ENCODE results near the gene B4GALNT4. TPM values are rescaled to one million over a fixed set of nuclear protein-coding genes. Genes with fewer than 3 reads are reported as not detected.
"Not testable (repeated sequence)": the region's sequence is repeated elsewhere in the genome, so short reads cannot be mapped to it uniquely, and the experiment has no call there.

The B4GALNT4 gene
- total RNA-seq, 2 donors from 2014 or later = 0.52 to 1.8 TPM

DNA sequence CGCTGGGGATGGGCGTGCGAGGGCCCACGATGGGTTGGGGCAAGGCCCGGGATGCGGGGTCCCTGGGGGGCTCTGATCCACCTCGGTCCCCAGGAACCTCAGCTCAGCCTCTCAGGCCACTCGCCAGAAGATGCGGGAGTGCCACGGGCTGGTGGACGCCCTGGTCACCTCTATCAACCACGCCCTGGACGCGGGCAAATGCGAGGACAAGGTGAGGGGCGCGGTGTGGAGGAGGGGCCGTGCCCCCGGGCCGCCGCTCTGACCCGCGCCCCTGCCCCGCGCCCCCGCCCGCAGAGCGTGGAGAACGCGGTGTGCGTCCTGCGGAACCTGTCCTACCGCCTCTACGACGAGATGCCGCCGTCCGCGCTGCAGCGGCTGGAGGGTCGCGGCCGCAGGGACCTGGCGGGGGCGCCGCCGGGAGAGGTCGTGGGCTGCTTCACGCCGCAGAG lies 31.0 kb downstream of the B4GALNT4 start:
- intact Hi-C loops (cut with DNase I) = no loop called here

DNA sequence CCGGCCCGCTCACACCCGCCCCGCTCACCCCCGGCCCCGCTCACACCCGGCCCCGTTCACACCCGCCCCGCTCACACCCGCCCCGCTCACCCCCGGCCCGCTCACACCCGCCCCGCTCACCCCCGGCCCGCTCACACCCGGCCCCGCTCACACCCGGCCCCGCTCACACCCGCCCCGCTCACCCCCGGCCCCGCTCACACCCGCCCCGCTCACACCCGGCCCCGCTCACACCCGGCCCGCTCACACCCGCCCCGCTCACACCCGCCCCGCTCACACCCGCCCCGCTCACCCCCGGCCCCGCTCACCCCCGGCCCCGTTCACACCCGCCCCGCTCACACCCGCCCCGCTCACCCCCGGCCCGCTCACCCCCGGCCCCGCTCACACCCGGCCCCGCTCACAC lies 31.9 kb downstream of the B4GALNT4 start:
- intact Hi-C loops (cut with DNase I); DNase-seq (ENCODE audit: low spot score): not testable (repeated sequence)

More for the DNA sequence above, 31.0 kb downstream of the B4GALNT4 start:
- no peak for DNase-seq (ENCODE audit: low spot score)

DNA sequence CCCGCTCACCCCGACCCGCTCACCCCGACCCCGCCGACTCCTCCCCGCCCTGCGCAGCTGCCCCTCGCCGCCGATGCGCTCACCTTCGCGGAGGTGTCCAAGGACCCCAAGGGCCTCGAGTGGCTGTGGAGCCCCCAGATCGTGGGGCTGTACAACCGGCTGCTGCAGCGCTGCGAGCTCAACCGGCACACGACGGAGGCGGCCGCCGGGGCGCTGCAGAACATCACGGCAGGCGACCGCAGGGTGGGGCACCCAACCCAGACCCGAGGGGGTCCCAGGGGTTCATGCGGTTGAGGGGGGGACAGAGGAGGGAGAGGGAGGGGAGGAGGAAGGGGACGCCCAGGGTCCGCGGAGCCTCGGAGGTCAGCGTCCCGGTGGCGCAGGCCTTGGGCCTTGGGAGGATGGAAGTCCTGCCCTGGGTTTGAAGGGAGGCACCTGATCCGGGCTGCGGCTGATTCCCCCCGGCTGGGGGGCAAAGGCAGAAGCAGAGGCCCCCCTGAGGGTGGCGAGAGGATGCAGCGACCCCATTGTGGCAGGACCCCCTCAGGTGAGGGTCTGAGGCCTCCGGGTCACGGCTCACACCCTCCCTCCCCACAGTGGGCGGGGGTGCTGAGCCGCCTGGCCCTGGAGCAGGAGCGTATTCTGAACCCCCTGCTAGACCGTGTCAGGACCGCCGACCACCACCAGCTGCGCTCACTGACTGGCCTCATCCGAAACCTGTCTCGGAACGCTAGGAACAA lies 33.9 kb downstream of the B4GALNT4 start:
- DNase-seq (ENCODE audit: low spot score) = no peak
- intact Hi-C loops (cut with DNase I) = no loop called here

DNA sequence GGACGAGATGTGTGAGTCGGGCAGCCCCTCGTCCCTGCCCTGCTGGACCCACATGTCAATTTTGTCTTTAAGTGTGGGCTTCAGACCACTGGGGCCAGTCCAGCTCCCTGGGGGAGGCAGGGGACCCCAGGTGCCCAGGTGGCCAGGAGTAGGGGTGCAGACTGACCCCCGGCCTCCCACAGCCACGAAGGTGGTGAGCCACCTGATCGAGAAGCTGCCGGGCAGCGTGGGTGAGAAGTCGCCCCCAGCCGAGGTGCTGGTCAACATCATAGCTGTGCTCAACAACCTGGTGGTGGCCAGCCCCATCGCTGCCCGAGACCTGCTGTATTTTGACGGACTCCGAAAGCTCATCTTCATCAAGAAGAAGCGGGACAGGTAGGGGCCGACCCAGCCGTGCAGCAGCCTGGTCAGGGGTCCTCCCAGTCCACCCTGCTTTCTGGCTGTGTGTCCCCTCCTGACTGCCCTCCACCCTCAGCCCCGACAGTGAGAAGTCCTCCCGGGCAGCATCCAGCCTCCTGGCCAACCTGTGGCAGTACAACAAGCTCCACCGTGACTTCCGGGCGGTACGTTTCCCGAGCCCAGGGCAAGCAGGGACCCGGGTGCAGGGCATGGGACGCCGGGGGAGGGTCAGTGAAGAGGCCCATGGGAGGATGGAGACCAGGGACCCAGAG lies 34.6 kb downstream of the B4GALNT4 start:
- no peak for DNase-seq (ENCODE audit: low spot score)
- intact Hi-C loops (cut with DNase I) = no loop called here

DNA sequence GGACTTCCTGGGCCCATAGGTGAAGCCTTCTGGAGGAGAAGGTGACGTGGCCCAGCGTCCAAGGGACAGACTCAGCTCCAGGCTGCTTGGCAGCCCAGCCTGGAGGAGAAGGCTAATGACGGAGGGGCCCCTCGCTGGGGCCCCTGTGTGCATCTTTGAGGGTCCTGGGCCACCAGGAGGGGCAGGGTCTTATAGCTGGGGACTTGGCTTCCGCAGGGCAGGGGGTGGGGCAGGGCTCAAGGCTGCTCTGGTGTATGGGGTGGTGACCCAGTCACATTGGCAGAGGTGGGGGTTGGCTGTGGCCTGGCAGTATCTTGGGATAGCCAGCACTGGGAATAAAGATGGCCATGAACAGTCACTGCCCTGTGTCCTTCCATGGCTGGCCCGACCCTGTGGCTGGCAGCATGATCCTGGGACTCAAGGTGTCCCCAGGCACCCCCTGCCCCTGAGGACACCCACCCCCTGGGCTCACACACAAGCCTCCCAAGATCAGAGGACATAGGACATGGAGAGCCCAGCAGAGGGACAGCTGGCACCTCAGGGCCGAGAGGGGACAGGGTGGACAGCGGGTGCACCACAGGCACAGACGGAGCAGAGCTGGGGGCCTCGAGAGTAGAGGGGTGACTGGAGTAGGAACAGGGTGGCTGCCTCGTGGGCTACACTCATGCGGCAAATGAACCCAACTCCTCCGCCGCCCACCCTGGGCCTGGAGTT lies 35.4 kb downstream of the B4GALNT4 start:
- DNase-seq (ENCODE audit: low spot score) = no peak
- intact Hi-C loops (cut with DNase I) = no loop called here

DNA sequence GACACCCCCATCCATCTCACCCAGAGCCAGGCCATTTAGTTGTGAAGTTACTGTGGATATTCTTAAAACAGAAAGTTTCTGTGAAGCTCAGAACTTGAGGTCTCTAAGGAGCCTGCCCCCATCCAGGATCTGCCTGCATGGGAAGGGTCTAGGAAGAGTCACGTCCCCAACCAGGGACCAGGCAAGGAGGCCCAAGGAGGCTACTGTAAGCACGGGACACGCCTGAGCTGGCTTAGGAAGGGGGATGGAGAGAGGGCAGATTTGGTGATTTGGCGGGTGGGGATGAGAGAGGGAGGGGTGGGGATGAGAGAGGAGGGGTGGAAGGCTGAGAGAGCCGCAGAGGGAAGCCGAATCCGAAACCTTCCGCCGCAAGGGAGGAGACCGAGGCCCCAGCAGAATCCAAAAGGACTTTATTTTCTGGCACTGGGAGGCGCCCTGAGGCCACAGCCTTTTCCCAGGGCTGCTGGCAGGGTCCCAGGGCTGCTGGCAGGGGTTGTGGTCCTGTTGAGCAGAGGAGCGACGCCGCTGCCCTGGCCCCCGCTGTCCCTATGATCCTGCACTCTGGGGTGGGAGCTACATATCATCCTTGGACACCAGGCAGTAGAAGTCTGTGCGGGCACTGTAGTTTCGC lies 36.1 kb downstream of the B4GALNT4 start:
- no peak for DNase-seq (ENCODE audit: low spot score)
- intact Hi-C loops (cut with DNase I) = no loop called here

DNA sequence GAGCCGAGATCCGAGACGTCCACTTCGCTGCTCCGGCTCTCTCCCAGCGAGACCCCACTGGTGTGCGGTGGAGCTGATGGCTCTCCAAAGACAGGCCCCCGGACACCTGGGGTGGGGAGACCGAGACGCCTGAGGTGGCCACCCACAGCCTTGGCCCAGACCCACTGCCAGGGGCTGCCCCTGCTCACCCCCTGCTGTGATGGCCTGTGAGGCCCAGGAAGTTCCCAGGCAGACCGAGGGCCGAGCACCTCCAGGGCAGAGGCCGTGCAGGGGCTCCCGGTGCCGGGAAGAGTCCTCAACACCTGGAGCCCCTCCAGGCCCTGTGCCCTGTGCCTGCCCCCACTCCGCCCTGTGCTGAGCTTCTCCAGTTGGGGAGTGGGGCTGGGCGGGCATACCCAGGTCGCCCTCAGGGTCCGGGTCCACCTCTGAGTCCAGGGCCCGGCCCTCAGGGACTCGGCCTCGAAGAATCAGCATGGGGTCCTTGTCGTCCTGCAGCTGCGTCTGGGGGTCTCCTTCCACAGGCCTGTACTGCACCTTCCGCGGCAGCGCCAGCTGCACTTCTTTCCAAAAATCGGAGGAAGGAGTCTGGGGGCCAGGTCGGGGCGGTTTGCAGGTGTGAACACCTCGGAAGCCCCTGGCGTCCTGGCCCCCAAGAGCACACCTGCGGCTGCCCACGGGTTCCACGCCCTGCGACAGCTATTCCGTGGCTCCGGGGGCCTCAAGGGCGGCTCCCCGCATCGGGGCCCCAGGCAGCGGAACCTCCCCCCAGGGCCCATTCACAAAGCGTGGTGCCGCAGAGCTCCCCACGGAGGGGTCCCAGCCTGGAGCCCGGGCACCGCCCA lies 36.9 kb downstream of the B4GALNT4 start:
- intact Hi-C loops (cut with DNase I) = no loop called here
- DNase-seq (ENCODE audit: low spot score) = peak; percentile 82

DNA sequence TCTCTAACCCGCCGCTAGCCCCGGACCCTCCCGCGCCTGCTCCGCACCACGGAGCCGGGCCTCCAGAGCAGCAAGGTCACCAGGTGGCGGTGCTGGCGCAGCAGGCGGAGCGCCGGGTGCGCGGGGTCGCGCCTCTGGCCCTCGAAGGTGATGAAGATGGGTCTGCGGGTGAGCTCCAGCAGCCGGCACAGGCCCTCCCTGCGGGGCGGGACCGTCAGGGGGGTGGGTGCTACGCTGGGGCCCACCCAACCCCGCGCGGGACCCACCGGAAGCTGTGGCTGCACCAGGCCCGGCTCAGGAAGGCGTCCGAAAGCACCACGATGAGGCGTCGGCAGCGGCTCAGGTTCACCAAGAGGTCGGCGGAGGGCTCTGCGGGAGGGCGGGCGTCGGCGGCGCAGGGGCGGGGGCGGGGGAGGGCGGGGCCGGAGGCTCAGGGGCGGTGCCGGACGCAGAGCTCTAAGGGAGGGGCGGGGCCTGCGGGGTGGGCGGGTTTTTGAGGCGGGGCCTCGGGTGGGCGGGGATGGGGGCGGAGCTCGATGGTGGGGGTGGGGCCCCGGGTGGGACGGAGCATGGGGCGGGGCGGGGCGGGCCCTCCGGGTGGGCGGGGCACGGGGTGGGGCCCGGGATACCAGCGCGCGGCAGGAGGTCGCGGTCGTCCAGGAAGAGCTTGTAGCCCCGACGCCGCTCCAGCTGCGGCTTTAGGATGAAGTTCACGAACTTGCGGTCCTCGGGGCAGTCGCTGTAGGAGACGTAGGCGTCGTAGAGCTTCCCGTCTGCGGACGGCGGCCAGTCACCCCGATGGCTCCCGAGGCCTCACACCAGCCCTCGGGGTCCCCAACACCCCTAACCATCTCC lies 37.7 kb downstream of the B4GALNT4 start:
- DNase-seq (ENCODE audit: low spot score) = peak; percentile 95
- intact Hi-C loops (cut with DNase I) = no loop called here

DNA sequence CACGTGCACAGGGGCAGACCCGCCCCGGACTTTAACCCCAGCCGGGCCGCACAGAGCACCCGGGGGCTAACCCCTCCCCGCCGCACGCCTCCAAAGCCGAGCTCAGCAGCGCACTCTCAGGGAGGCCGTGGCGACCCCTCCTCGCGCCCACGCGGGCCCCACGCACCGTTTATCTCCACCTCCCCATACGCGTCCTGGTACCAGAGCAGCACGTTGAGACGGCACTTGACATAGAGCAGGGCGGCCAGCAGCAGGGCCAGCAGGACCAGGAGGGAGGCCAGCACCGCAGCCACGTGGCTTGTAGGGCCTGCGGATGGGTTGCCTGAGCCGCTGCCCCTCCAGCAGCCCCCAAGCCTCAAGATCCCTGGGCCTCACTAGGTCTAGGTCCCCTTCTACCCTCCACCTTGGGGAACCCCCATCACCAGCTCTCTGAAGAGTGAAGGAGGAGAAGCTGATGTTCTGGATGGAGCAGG lies 38.4 kb downstream of the B4GALNT4 start:
- DNase-seq (ENCODE audit: low spot score) = peak; percentile 83
- intact Hi-C loops (cut with DNase I) = no loop called here

DNA sequence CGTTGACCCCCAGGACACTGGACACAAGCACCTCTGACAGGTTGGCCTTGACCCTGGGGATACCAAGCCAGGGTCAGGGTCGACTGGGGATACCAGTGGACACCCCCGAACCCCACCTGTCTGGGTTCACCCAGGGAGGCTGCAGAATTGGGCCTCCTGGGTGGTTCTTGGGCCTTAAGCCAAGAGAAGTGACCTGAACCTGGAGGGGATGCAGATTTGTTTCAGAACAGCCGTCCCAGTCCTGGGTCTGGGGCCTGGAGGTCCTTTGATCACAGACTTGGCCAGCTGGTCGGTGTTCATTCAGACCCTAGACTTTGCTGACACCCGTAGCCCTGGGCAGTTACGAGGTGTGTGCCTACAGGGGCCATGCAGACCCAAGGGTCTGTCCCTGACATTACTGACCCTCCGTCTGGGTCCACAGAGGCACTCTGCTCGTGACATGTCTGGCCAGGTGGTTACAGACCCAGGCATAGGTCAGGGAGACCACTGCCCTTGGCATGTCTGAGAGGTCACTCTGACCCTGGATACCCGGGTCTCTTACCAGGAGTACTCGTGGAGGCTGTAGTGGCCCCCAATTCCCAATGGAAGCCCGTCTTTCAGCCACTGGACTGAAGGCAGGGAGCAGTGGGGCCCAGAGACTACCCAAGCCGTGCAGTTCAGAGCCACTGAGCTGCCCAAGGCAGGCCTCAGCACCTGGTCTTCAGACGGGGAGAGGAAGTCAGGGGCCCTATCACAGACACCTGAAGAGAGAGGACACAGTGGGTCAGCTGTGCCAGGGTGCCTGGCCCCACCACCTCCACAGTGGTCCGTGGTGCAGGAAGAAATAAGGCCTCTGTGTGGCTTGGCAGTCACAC lies 39.1 kb downstream of the B4GALNT4 start:
- no peak for DNase-seq (ENCODE audit: low spot score)
- intact Hi-C loops (cut with DNase I) = no loop called here

DNA sequence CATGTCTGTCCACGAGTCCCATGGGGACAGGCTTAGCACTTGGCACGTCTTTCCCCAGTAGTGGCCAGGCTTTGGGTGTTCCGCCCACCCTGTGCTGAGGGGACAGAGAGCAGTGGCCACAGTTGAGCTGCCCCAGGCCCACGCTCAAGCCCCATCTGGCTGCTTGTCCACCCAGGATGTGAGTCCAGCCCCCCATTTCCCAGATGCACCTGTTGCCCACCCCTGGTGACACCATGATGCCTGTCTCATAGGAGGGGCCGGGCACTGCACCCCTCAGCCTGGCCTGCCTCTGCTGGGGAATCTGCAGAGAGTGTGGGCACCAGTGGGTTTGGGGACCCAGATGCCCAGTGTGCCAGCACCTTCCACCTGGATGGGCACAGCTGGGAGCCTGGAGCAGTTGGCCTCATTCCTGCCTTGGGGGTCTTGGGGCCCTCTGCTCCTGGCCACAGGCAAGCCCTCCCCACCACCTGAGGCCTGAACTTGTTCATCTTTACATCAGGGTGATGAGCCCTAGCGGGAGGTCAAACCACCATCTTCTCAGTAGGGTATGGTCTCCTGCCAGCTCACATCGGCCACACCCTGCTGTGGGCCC lies 39.8 kb downstream of the B4GALNT4 start:
- intact Hi-C loops (cut with DNase I) = no loop called here
- DNase-seq (ENCODE audit: low spot score) = no peak

DNA sequence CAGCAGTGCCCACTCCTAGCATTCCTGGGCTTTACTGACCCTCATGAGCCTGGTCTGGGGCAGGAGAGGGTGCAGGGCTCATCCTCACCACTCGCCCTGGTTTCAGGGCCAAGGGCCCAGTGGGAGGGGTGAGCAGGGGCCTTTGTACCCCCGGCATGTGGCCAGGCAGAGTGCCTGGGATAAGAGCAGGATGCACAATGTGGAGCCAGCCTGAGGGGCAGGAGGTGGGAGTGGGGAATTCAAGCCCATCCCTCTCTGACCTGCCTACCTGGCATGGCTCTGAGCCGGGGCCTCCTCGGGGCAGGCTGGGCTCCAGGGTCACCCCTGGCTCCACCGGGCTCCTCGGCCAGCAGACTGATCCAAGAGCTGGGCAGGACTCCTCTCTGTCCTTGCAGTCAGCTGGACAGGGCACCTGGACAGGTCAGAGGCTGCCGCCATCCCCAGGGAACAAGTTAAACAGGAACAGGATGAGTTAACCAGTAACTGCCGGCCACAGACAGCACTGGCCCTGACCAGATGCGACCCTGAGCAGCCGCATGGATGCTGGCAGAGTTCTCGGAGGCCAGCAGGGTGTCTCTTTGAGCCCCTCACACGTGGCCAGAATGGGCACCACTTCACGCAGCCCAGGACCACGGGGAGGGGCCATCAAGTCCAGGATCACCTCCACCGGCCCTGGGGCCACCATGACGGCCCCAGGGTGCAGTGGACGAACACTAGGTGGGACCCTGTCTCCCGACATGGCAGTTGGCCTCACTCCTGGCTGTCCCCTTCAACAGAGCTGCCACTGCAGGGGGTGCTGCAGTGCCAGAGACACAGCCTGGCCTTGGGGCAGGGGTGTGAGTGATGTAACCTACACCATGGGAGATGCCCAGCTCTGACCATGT lies 40.5 kb downstream of the B4GALNT4 start:
- intact Hi-C loops (cut with DNase I) = no loop called here
- DNase-seq (ENCODE audit: low spot score) = no peak

DNA sequence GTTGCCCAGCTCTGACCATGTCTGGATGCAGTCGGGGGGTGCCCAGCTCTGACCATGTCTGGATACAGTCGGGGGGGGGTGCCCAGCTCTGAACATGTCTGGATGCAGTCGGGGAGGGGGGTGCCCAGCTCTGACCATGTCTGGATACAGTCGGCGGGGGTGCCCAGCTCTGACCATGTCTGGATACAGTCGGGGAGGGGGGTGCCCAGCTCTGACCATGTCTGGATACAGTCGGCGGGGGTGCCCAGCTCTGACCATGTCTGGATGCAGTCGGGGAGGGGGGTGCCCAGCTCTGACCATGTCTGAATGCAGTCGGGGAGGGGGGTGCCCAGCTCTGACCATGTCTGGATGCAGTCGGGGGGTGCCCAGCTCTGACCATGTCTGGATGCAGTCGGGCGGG lies 41.4 kb downstream of the B4GALNT4 start:
- DNase-seq (ENCODE audit: low spot score); intact Hi-C loops (cut with DNase I): not testable (repeated sequence)

DNA sequence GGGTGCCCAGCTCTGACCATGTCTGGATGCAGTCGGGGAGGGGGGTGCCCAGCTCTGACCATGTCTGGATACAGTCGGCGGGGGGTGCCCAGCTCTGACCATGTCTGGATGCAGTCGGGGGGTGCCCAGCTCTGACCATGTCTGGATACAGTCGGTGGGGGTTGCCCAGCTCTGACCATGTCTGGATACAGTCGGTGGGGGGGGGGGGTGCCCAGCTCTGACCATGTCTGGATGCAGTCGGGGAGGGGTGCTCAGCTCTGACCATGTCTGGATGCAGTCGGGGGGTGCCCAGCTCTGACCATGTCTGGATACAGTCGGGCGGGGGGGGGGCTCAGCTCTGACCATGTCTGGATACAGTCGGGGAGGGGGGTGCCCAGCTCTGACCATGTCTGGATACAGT lies 42.2 kb downstream of the B4GALNT4 start:
- intact Hi-C loops (cut with DNase I); DNase-seq (ENCODE audit: low spot score): not testable (repeated sequence)

DNA sequence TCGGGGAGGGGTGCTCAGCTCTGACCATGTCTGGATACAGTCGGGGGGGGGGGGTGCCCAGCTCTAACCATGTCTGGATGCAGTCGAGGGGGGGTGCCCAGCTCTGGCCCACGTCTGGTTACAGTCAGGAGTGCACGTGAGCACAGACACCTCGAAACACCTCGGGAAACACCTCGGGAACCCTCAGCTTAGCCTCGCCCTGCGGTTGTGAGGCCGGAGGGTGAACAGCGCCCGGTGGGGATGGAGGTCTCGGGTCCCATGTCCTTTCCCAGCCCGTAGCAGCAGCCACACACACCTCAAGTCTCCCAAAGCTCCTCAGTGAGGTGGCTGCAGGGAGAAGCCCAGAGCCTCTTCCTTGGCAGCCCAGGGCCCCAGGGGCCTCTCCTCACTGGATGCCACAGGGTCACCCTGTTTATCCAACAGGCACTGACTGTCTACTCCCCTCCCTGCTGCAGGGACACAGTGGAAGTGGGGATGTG lies 43.4 kb downstream of the B4GALNT4 start:
- intact Hi-C loops (cut with DNase I) = no loop called here
- DNase-seq (ENCODE audit: low spot score) = no peak
